HG03025 (cell line): Measurements from ENCODE around the gene DEPDC5.
"Not testable (repeated sequence)": the region's sequence is repeated elsewhere in the genome, so short reads cannot be mapped to it uniquely, and the experiment has no call there.

Source experiments
- ATAC-seq: cut with Tn5 transposase; IDR thresholded peaks from one replicate; pipeline ENCODE4 v1.9.1; 2021; ENCODE audit warnings: mild to moderate bottlenecking, moderate library complexity; ENCODE audit not compliant: unreplicated experiment, low FRiP score

The DEPDC5 gene

GRCh38 chr22:31753634-31754501 lies at the start of gene DEPDC5:
Gene DEPDC5, plus strand, starts transcription at chr22:31754019. Its CDS starts 903 bp downstream, at chr22:31754922.
- ATAC-seq: peak; percentile 51

GRCh38 chr22:31707519-31707918 lies 46.3 kb upstream of the DEPDC5 start:
- ATAC-seq: no peak

GRCh38 chr22:31711226-31711625 lies 42.6 kb upstream of the DEPDC5 start:
- ATAC-seq: not testable (repeated sequence)

GRCh38 chr22:31715147-31715778 lies 38.6 kb upstream of the DEPDC5 start:
- no peak for ATAC-seq

GRCh38 chr22:31719850-31720471 lies 33.9 kb upstream of the DEPDC5 start:
- no peak for ATAC-seq

GRCh38 chr22:31723723-31724122 lies 30.1 kb upstream of the DEPDC5 start:
- ATAC-seq: no peak

GRCh38 chr22:31726692-31727091 lies 27.1 kb upstream of the DEPDC5 start:
- no peak for ATAC-seq

GRCh38 chr22:31728857-31729256 lies 25.0 kb upstream of the DEPDC5 start:
- no peak for ATAC-seq

- no peak for ATAC-seq
Measured at GRCh38 chr22:31730344-31730711, 23.5 kb upstream of the DEPDC5 start.

GRCh38 chr22:31732089-31732829 lies 21.6 kb upstream of the DEPDC5 start:
- no peak for ATAC-seq

GRCh38 chr22:31733580-31734079 lies 20.2 kb upstream of the DEPDC5 start:
- no peak for ATAC-seq

GRCh38 chr22:31734512-31734911 lies 19.3 kb upstream of the DEPDC5 start:
- ATAC-seq: no peak

GRCh38 chr22:31736458-31736857 lies 17.4 kb upstream of the DEPDC5 start:
- ATAC-seq: no peak

GRCh38 chr22:31737932-31738331 lies 15.9 kb upstream of the DEPDC5 start:
- no peak for ATAC-seq

GRCh38 chr22:31738566-31738965 lies 15.3 kb upstream of the DEPDC5 start:
- ATAC-seq: no peak

GRCh38 chr22:31739795-31740201 lies 14.0 kb upstream of the DEPDC5 start:
- ATAC-seq: no peak

- not testable (repeated sequence) for ATAC-seq
Measured at GRCh38 chr22:31740314-31740713, 13.5 kb upstream of the DEPDC5 start.

- ATAC-seq: no peak
Measured at GRCh38 chr22:31742115-31742514, 11.7 kb upstream of the DEPDC5 start.

GRCh38 chr22:31742682-31743081 lies 11.1 kb upstream of the DEPDC5 start:
- ATAC-seq: no peak

GRCh38 chr22:31743871-31744270 lies 9.9 kb upstream of the DEPDC5 start:
- ATAC-seq: no peak

- ATAC-seq: no peak
Measured at GRCh38 chr22:31747441-31747840, 6.4 kb upstream of the DEPDC5 start.
